HepG2 (cell line): Measurements from ENCODE around the gene TMEM183A. TPM values are rescaled to one million over a fixed set of nuclear protein-coding genes. Genes with fewer than 3 reads are reported as not detected.
A peak's percentile ranks its signal among the peaks of the same experiment; 100 is the strongest.

Experiments
- ATAC-seq: fragments of 200-7000 bp; cut with Tn5 transposase; 3 replicates; pipeline ENCODE4 v1.9.1; 2020; ENCODE audit warnings: mild to moderate bottlenecking, moderate library complexity
- BruUV-seq: library from RNA; stranded (reverse); fragments of 400-500 nt; replicated peaks from 2 replicates; lab custom pipeline; 2021; lab: Mats Ljungman, UMichigan
- CTCF ChIA-PET: fragments of 300-600 bp; formaldehyde crosslinking; extraction: SDS; loops from one replicate; lab custom pipeline; 2021; ENCODE audit warnings: low total read pairs, inconsistent platforms, low intra/inter-chr PET ratio; lab: Yijun Ruan, JAX
- POLR2A ChIA-PET: fragments of 350-600 bp; sonication (Branson Sonifier 250); formaldehyde crosslinking; loops from one replicate; lab custom pipeline; 2020; ENCODE audit warnings: antibody characterized with exemption, inconsistent platforms; lab: Yijun Ruan, JAX
- DNase-seq: peaks from one replicate; pipeline ENCODE4 v3.0.0-alpha.2; 2015; ENCODE audit warnings: low spot score
- FAIRE-seq: peaks from 3 replicates; lab custom pipeline; 2011; peaks lifted over from hg19 to GRCh38; lab: Jason Lieb, UNC
- H2AFZ ChIP-seq: one replicate; pipeline ENCODE4 v1.6.1; 2011; ENCODE audit warnings: low read length, inconsistent platforms
- H3K27ac ChIP-seq: fragments of 300-600 bp; 3 replicates; pipeline ENCODE4 v1.8.0; 2011; ENCODE audit warnings: mixed run types, mild to moderate bottlenecking, mixed read lengths, low read length, inconsistent platforms; ENCODE audit not compliant: insufficient read depth; ENCODE audit errors: extremely low read length
- H3K27me3 ChIP-seq, 2 experiments: fragments of 200-600 bp in 1 of 2; 2 replicates in 1 of 2; 3 replicates in 1 of 2; pipeline versions ENCODE4 v1.6.0 to v1.8.0; 2011; ENCODE audit warnings: low read length in 2 of 2, mild to moderate bottlenecking in 2 of 2, moderate library complexity in 2 of 2, inconsistent platforms in 1 of 2; ENCODE audit not compliant: insufficient read depth in 2 of 2, control insufficient read depth in 1 of 2
- H3K36me3 ChIP-seq, 2 experiments: fragments of 200-600 bp in 1 of 2; replicated peaks in 1 of 2; 2 replicates in 1 of 2; 3 replicates in 1 of 2; pipeline versions ENCODE4 v1.5.1 to v1.8.0; 2011; ENCODE audit warnings: low read length in 2 of 2, inconsistent platforms in 1 of 2; ENCODE audit not compliant: insufficient read depth in 2 of 2, control insufficient read depth in 1 of 2
- H3K4me1 ChIP-seq: 2 replicates; pipeline ENCODE4 v1.5.1; 2012; ENCODE audit warnings: low read length, inconsistent platforms; ENCODE audit not compliant: insufficient read depth
- H3K4me2 ChIP-seq: 2 replicates; pipeline ENCODE4 v1.6.0; 2011; ENCODE audit warnings: low read depth, low read length, inconsistent platforms
- H3K4me3 ChIP-seq, 3 experiments: fragments of 200-600 bp in 1 of 3; sonication (generic), shearing (Covaris generic) in 1 of 3; replicated peaks in 1 of 3; 2 replicates each; pipeline ENCODE4 v1.5.1; 2011 to 2016; ENCODE audit warnings: low read length in 3 of 3, inconsistent platforms in 2 of 3, low read depth in 2 of 3, mild to moderate bottlenecking in 2 of 3, control low read depth in 1 of 3, mixed read lengths in 1 of 3; ENCODE audit not compliant: insufficient read depth in 1 of 3
- H3K79me2 ChIP-seq: one replicate; pipeline ENCODE4 v1.6.1; 2011; ENCODE audit warnings: low read length, inconsistent platforms; ENCODE audit not compliant: insufficient read depth
- H3K9ac ChIP-seq: 2 replicates; pipeline ENCODE4 v1.6.0; 2011; ENCODE audit warnings: mild to moderate bottlenecking, low read depth, low read length, inconsistent platforms; ENCODE audit not compliant: insufficient read depth
- H3K9me3 ChIP-seq: 2 replicates; pipeline ENCODE4 v1.5.1; 2012; ENCODE audit warnings: mild to moderate bottlenecking, low read length
- H4K20me1 ChIP-seq: 2 replicates; pipeline ENCODE4 v1.6.0; 2011; ENCODE audit warnings: inconsistent platforms, mild to moderate bottlenecking, low read length, moderate library complexity; ENCODE audit not compliant: insufficient read depth
- CAMTA2 ChIP-seq: sonication (generic); formaldehyde crosslinking; IDR thresholded peaks from 2 replicates; pipeline ENCODE4 v1.4.0; 2020; ENCODE audit warnings: mild to moderate bottlenecking, missing genetic modification reagents, borderline replicate concordance
- CTCF ChIP-seq: sonication (generic); formaldehyde crosslinking; IDR thresholded peaks from 2 replicates; pipeline ENCODE4 v1.5.0; 2020; ENCODE audit warnings: mild to moderate bottlenecking, missing genetic modification reagents, moderate library complexity
- MAFF ChIP-seq: IDR thresholded peaks from 2 replicates; pipeline ENCODE4 v1.6.1; 2011; ENCODE audit warnings: low read depth, low read length, improper control_type of control experiment
- MAFK ChIP-seq, 2 experiments: IDR thresholded peaks in 1 of 2; conservative IDR thresholded peaks in 1 of 2; 2 replicates each; pipeline ENCODE4 v1.6.1; 2011; ENCODE audit warnings: improper control_type of control experiment in 2 of 2, low read length in 2 of 2
- MTF1 ChIP-seq: sonication (generic); formaldehyde crosslinking; IDR thresholded peaks from 2 replicates; pipeline ENCODE4 v1.5.0; 2020; ENCODE audit warnings: missing genetic modification reagents
- POLR2AphosphoS2 ChIP-seq: IDR thresholded peaks from 2 replicates; pipeline ENCODE4 v1.6.1; 2011; ENCODE audit warnings: low read depth, low read length, improper control_type of control experiment
- ZNF768 ChIP-seq: sonication (generic); formaldehyde crosslinking; IDR thresholded peaks from 2 replicates; pipeline ENCODE4 v1.4.0; 2020; ENCODE audit warnings: missing genetic modification reagents
- ZSCAN25 ChIP-seq: sonication (generic); formaldehyde crosslinking; IDR thresholded peaks from 2 replicates; pipeline ENCODE4 v1.8.0; 2022; ENCODE audit warnings: mild to moderate bottlenecking, missing genetic modification reagents
- ZSCAN30 ChIP-seq: sonication (generic); formaldehyde crosslinking; IDR thresholded peaks from 2 replicates; pipeline ENCODE4 v1.5.0; 2020; ENCODE audit warnings: mild to moderate bottlenecking, missing genetic modification reagents
- WGBS: methylation state at CpG from one replicate; pipeline ENCODE4 v1.1.6; 2017; ENCODE audit warnings: low lambda C conversion rate; 5-methylcytosine and 5-hydroxymethylcytosine counted together
- in situ Hi-C: cut with HindIII; loops from 2 replicates; pipeline ENCODE4 v1.10.0; 2017; ENCODE audit warnings: low pct_unique_long_range_greater_than_20kb; ENCODE audit not compliant: extremely low pct_ligation_motif_present
- intact Hi-C: fragments of 100-400 bp; cut with micrococcal nuclease; formaldehyde crosslinking; loops from one replicate; pipeline ENCODE4 v1.10.0; 2022; ENCODE audit not compliant: unreplicated experiment
- polyA plus RNA-seq, 8 experiments: library from polyadenylated mRNA; depleted of rRNA in 3 of 8; stranded (reverse) in 7 of 8; unstranded in 1 of 8; fragments of >200 nt; fragmentation: Illumina TruSeq in 4 of 8; extraction: Trizol in 4 of 8; gene quantifications; 2 replicates each; pipeline versions ENCODE4 v1.2.1 to v1.2.3, GENCODE V29; 2011 to 2016; ENCODE audit warnings: low read depth in 4 of 8, missing spikeins in 1 of 8, mixed read lengths in 1 of 8; ENCODE audit not compliant: insufficient read depth in 1 of 8
- total RNA-seq, 5 experiments: library from RNA; depleted of rRNA; stranded (reverse); fragments of >200 nt; fragmentation: Illumina TruSeq; extraction: Trizol; gene quantifications; 2 replicates each; pipeline ENCODE4 v1.2.3, GENCODE V29; 2016; ENCODE audit warnings: low read depth in 1 of 5

The TMEM183A gene
- total and polyA plus RNA-seq, 2 of the 13 experiments (the other 11 are each of a cell fraction or from before 2014, with no cell fraction given), result 59.7 to 82.0 TPM

- peak; percentile 83 for TF ChIP-seq CTCF
- TF ChIP-seq ZSCAN25, result 0 out of 2 replicates have a peak, but pooled peaks have one; percentile 22
- no peak for TF ChIP-seq ZSCAN30 (CRISPR knock-in tag)
- no peak for TF ChIP-seq MTF1 (CRISPR knock-in tag)
Measured at GRCh38 chr1:202968895-202969295, 38.3 kb upstream of the TMEM183A start (continued).

GRCh38 chr1:202972046-202972445 lies 35.1 kb upstream of the TMEM183A start:
- no peak overlapping the region for H3K4me2 ChIP-seq
- no peaks in the 10 kb centered on the region for H3K36me3 ChIP-seq
- DNase-seq, result no peak
- WGBS, result 41% methylated on average over 4 of the region's 4 CpGs
- no peaks in the 10 kb centered on the region for H3K79me2 ChIP-seq
- no peak for TF ChIP-seq POLR2AphosphoS2
- TF ChIP-seq CAMTA2 (CRISPR knock-in tag), result no peak
- no peak for TF ChIP-seq ZNF768 (CRISPR knock-in tag)
- TF ChIP-seq MAFK (conservative IDR thresholded peaks at IDR 0.05 in 1 of 2, IDR thresholded peaks at IDR 0.05 in 1 of 2; ENCODE audit: low read length in 2 of 2), result peak; percentile 23 to 72; a peak in 2 of 4 replicates
- peak; percentile 50 for TF ChIP-seq MAFF
- ChIA-PET CTCF (no interaction called here), POLR2A (no interaction called here)
- no TSS peak for BruUV-seq
- no peak overlapping the region for H3K4me3 ChIP-seq
- intact Hi-C loops (no loop called here), in situ Hi-C loops (no loop called here)
- no peak overlapping the region for H3K27ac ChIP-seq
- ATAC-seq, result no peak
- no peak overlapping the region for H2AFZ ChIP-seq
- peaks cover 15% of the 10 kb centered on the region for H3K4me1 ChIP-seq
- peaks cover 0 to 17% of the 10 kb centered on the region in 2 experiments; a peak in 2 of 5 replicates for H3K27me3 ChIP-seq
- no peaks in the 10 kb centered on the region for H3K9me3 ChIP-seq
- no peak overlapping the region for H3K9ac ChIP-seq
- FAIRE-seq, result no peak
- no peaks in the 10 kb centered on the region for H4K20me1 ChIP-seq
